GM21619 (cell line): ENCODE measurements around the gene MARCHF4.
"Not testable (repeated sequence)": the region's sequence is repeated elsewhere in the genome, so short reads cannot be mapped to it uniquely, and the experiment has no call there.

Experiments used
- ATAC-seq: cut with Tn5 transposase; IDR thresholded peaks from one replicate; pipeline ENCODE4 v1.9.1; 2021; ENCODE audit not compliant: unreplicated experiment

MARCHF4 gene

GRCh38 chr2:216392945-216393840 is 20.9 kb upstream of the MARCHF4 start:
- no peak for ATAC-seq

GRCh38 chr2:216392018-216392562 is 19.8 kb upstream of the MARCHF4 start:
- no peak for ATAC-seq

- no peak for ATAC-seq
Observed at GRCh38 chr2:216391401-216391800, 19.1 kb upstream of the MARCHF4 start.

- no peak for ATAC-seq
Observed at GRCh38 chr2:216389570-216389969, 17.3 kb upstream of the MARCHF4 start.

- no peak for ATAC-seq
Observed at GRCh38 chr2:216388046-216388884, 16.0 kb upstream of the MARCHF4 start.

- ATAC-seq = no peak
Observed at GRCh38 chr2:216387262-216387661, 15.0 kb upstream of the MARCHF4 start.

- no peak for ATAC-seq
Observed at GRCh38 chr2:216385478-216385877, 13.2 kb upstream of the MARCHF4 start.

GRCh38 chr2:216384409-216384808 is 12.1 kb upstream of the MARCHF4 start:
- ATAC-seq = not testable (repeated sequence)

- no peak for ATAC-seq
Observed at GRCh38 chr2:216379977-216380376, 7.7 kb upstream of the MARCHF4 start.

- no peak for ATAC-seq
Observed at GRCh38 chr2:216375286-216375685, 3.0 kb upstream of the MARCHF4 start.

GRCh38 chr2:216373896-216374295 is 1.6 kb upstream of the MARCHF4 start:
- no peak for ATAC-seq

GRCh38 chr2:216372761-216373291 is 543 bp upstream of the MARCHF4 start:
- ATAC-seq = no peak

- no peak for ATAC-seq
Observed at GRCh38 chr2:216370961-216371712, 1.1 kb downstream of the MARCHF4 start.

GRCh38 chr2:216369821-216370220 is 2.5 kb downstream of the MARCHF4 start:
- no peak for ATAC-seq

- no peak for ATAC-seq
Observed at GRCh38 chr2:216366777-216367471, 5.4 kb downstream of the MARCHF4 start.

GRCh38 chr2:216365518-216365917 is 6.8 kb downstream of the MARCHF4 start:
- ATAC-seq = no peak

- no peak for ATAC-seq
Observed at GRCh38 chr2:216363221-216363620, 9.1 kb downstream of the MARCHF4 start.

- no peak for ATAC-seq
Observed at GRCh38 chr2:216362730-216363129, 9.6 kb downstream of the MARCHF4 start.

GRCh38 chr2:216355711-216356110 is 16.6 kb downstream of the MARCHF4 start:
- no peak for ATAC-seq

GRCh38 chr2:216354306-216354705 is 18.0 kb downstream of the MARCHF4 start:
- ATAC-seq = no peak
